ENCODE measurements around the gene FYN.

The FYN gene

DNA sequence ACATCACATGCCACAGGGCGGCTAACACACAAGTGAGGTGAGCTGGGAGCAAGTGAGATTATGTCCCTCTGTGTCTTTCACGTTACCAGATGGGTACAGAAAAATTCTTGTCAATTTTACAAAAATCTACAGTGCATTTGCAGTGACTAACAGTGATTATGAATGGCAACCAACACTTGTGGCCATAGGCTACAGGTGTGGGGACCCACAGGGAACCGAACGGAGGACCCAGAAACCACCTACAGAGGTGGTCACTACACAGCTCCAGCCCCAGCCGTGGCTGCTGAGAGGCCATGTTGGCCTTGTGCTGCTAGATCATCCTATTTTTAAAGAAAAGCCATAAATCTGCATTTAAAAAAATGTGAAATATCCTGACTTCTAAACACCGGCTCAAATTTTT, 50.2 kb downstream of the FYN start:
- in situ Hi-C loops (cut with MboI; ENCODE audit: low pct_unique_long_range_greater_than_20kb, low sequenced_read_pairs, unreplicated experiment), result no loop called here
- DNase-seq (ENCODE audit: low spot score), result no peak
- TF ChIP-seq, protein P1, sequence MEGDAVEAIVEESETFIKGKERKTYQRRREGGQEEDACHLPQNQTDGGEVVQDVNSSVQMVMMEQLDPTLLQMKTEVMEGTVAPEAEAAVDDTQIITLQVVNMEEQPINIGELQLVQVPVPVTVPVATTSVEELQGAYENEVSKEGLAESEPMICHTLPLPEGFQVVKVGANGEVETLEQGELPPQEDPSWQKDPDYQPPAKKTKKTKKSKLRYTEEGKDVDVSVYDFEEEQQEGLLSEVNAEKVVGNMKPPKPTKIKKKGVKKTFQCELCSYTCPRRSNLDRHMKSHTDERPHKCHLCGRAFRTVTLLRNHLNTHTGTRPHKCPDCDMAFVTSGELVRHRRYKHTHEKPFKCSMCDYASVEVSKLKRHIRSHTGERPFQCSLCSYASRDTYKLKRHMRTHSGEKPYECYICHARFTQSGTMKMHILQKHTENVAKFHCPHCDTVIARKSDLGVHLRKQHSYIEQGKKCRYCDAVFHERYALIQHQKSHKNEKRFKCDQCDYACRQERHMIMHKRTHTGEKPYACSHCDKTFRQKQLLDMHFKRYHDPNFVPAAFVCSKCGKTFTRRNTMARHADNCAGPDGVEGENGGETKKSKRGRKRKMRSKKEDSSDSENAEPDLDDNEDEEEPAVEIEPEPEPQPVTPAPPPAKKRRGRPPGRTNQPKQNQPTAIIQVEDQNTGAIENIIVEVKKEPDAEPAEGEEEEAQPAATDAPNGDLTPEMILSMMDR (IDR thresholded peaks at IDR 0.05; ENCODE audit: extremely low read depth, insufficient read depth, missing control alignments), result no peak

DNA sequence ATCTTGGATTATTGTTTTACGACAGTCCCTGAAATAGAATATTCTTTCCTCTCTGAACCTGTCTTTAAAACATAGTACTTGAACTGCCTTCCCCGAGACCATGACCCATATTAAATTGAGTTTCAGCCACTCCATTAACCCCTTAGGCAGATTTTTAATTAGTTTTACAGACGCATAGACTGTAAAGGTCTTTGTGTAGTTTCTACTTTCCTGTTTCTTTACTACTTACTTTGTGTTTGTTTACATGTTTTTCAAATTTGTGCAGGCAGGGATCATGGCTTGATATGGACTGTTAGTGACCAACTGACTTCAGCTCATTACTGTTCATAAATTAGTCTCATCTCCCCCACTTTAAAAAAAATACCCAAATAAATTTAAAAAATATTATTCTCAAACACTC, 53.8 kb downstream of the FYN start:
- in situ Hi-C loops (cut with MboI; ENCODE audit: low pct_unique_long_range_greater_than_20kb, low sequenced_read_pairs, unreplicated experiment), result no loop called here
- no peak for DNase-seq (ENCODE audit: low spot score)
- TF ChIP-seq, protein P1 (IDR thresholded peaks at IDR 0.05; ENCODE audit: extremely low read depth, insufficient read depth, missing control alignments), result no peak

DNA sequence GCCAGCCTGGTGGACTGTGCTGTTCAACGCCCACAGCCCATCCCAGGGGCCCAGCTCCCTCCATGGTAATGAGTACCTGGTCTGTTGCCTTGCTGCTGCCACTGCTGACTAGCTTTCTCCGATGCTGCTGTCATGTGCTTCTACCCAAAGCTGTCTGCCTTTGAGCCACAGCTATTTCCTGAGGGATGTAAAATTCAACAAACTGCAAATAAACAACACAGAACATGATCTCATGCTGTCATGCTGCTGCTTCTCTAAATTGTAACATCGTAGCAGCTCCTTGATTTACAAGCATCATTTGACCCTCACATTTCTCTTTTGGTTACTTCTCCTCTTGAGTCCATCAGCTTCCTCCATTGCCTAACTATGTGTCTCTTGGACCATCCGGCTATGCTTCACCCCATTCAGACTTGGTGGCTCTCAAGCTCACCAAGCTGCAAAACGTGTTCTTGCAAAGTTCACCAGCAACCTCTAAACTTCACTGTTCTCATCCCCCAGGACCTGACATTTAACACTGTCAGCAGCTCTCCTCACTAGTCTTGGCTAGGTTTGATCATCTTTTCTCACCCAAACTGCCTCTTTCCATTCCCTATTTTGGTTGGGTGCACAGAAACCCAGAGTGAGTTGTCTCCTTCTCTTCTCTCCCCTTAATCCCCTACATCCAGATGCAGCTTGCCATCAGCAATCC, 54.6 kb downstream of the FYN start:
- DNase-seq (ENCODE audit: low spot score), result no peak
- in situ Hi-C loops (cut with MboI; ENCODE audit: low pct_unique_long_range_greater_than_20kb, low sequenced_read_pairs, unreplicated experiment), result no loop called here
- TF ChIP-seq, protein P1 (IDR thresholded peaks at IDR 0.05; ENCODE audit: extremely low read depth, insufficient read depth, missing control alignments), result no peak

DNA sequence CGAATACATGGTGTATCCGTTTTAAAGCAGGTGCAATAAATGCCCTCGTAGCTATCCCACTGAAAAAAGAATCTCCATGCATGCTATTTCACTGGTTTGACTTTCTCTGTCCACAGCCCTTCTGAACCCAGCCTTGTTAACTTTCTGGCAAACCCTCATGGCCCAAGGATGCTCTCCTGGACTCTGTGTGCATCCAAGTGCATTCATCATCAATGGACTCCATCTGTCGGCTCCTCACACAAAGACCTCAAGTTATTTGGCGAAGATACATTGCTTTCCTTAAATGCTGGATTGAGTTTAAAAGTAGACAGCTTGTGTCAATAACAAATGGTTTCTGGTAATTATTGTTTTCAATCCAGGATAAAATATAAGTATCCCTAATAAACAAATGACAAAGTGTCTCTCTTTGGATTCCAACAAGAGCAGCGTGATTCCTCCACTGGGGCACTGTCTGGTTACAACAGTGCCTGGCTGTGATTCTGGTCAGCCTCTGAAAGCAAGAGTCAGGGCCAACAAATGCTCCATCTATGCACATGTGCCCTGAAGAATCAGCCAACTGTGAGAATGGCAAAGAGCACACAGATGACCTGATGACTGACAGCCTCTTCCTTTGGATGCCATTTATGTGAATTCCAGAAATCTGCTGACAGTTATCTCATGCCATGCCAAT, 55.7 kb downstream of the FYN start:
- DNase-seq (ENCODE audit: low spot score), result no peak

DNA sequence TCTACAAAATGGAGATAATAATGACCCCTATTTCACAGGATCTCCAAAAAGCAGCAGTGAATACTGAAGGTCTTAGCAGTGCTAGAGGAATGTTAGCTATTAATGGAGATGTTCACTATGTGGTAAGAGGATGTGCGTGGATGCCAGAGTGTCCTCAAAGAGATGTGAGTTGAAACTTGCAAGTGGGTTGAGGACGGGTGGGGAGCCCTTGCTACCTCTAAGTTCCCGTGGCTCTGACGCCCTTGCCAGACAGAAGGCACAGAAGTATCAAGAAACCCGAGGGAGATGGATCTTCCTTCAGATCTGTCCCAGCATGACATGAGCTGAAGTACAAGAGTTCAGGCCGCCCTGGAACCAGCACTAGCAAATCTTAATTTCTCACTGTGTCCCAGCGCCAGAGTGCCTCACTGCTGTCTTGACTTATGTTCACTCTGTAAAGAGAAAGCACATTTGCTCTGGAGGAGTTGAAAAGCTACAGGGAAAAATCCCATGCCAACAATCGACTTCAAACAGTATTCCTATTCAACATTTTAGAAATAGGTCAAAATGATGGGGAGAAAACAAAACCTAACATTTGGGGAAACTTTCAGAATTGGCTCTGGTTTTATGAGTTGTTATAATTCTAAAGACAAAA, 59.5 kb downstream of the FYN start:
- no peak for DNase-seq (ENCODE audit: low spot score)
- in situ Hi-C loops (cut with MboI; ENCODE audit: low pct_unique_long_range_greater_than_20kb, low sequenced_read_pairs, unreplicated experiment), result no loop called here
- TF ChIP-seq, protein P1 (IDR thresholded peaks at IDR 0.05; ENCODE audit: extremely low read depth, insufficient read depth, missing control alignments), result no peak

More for the DNA sequence above, 55.7 kb downstream of the FYN start:
- in situ Hi-C loops (cut with MboI; ENCODE audit: low pct_unique_long_range_greater_than_20kb, low sequenced_read_pairs, unreplicated experiment), result no loop called here
- TF ChIP-seq, protein P1 (IDR thresholded peaks at IDR 0.05; ENCODE audit: extremely low read depth, insufficient read depth, missing control alignments), result no peak

DNA sequence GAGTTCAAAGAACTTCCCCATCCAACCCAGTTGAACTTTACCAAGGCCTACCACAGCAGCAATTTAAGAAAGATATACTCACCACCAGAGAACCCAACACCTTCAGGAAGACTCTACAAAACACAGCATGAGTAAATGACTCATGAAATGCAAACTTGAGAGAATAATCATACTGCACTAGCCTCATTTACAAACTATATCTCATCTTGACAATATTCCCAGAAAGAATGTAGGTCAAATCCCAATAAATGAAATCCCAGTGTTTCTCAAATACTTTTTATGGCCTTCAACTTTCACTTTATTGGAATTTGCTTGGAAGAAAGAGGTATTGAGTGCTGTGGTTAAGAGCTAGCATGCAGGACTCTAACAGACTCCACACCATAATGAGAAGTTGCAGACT, 60.0 kb downstream of the FYN start:
- TF ChIP-seq, protein P1 (IDR thresholded peaks at IDR 0.05; ENCODE audit: extremely low read depth, insufficient read depth, missing control alignments), result no peak
- DNase-seq (ENCODE audit: low spot score), result no peak
- in situ Hi-C loops (cut with MboI; ENCODE audit: low pct_unique_long_range_greater_than_20kb, low sequenced_read_pairs, unreplicated experiment), result no loop called here
